Stomach (tissue), 9 donors: ENCODE measurements around the gene IQCM. TPM values are rescaled to one million over a fixed set of nuclear protein-coding genes. Genes with fewer than 3 reads are reported as not detected.

ENCODE experiments used
- DNase-seq, 2 donors: peaks; one replicate each; pipeline versions ENCODE4 v3.0.0 to v3.0.0-alpha.2; 2013 to 2019
- H3K27ac ChIP-seq, 5 donors: fragments of 200-600 bp in 4 of 5; sonication (generic) in 4 of 5; one replicate each; pipeline ENCODE4 v1.5.1; 2013 to 2019; ENCODE audit warnings: mild to moderate bottlenecking in 1 of 5, moderate library complexity in 1 of 5
- H3K27me3 ChIP-seq, 3 donors: fragments of 200-600 bp; sonication (generic); one replicate each; pipeline ENCODE4 v1.5.1; 2017 to 2019; ENCODE audit warnings: mixed run types in 1 of 3
- H3K36me3 ChIP-seq, 4 donors: fragments of 200-600 bp; sonication (generic); 1 replicate in 3 of 4; 2 replicates in 1 of 4; pipeline ENCODE4 v1.5.1; 2016 to 2019
- H3K4me1 ChIP-seq, 4 donors: fragments of 200-600 bp; sonication (generic); one replicate each; pipeline ENCODE4 v1.5.1; 2016 to 2019
- H3K4me3 ChIP-seq, 4 donors: fragments of 200-600 bp; sonication (generic) in 3 of 4; one replicate each; pipeline ENCODE4 v1.5.1; 2016 to 2019; ENCODE audit warnings: mild to moderate bottlenecking in 1 of 4
- H3K9me3 ChIP-seq, 4 donors: fragments of 200-600 bp; sonication (generic); one replicate each; pipeline ENCODE4 v1.5.1; 2016 to 2019
- CTCF ChIP-seq, 7 experiments: fragments of 450-650 bp in 4 of 7; fragments of 200-600 bp in 3 of 7; sonication (generic) in 3 of 7; IDR thresholded peaks; one replicate each; pipeline ENCODE4 v1.5.1; 2016 to 2019; ENCODE audit warnings: antibody characterized with exemption in 7 of 7, control low read depth in 2 of 7, mild to moderate bottlenecking in 1 of 7
- EP300 ChIP-seq: sonication (generic); formaldehyde crosslinking; IDR thresholded peaks from one replicate; pipeline ENCODE4 v1.6.1; 2017; ENCODE audit warnings: antibody characterized with exemption
- POLR2A ChIP-seq, 4 donors: fragments of 450-650 bp; IDR thresholded peaks; one replicate each; pipeline ENCODE4 v1.6.1; 2016; ENCODE audit warnings: antibody characterized with exemption in 4 of 4, control low read depth in 2 of 4, mild to moderate bottlenecking in 1 of 4, moderate library complexity in 1 of 4
- POLR2AphosphoS5 ChIP-seq, 3 donors: sonication (generic); formaldehyde crosslinking; IDR thresholded peaks; one replicate each; pipeline ENCODE4 v1.6.1; 2016; ENCODE audit warnings: antibody characterized with exemption in 3 of 3
- WGBS, 5 donors: extraction: QIAGEN DNeasy Blood & Tissue Kit in 3 of 5; methylation state at CpG; one replicate each; pipeline versions ENCODE4 v1.1.5 to v1.1.7; 2013 to 2018; 5-methylcytosine and 5-hydroxymethylcytosine counted together
- intact Hi-C: fragments of 100-400 bp; cut with DNase I; formaldehyde crosslinking; loops from one replicate; pipeline ENCODE4 v1.15.1; 2023; ENCODE audit warnings: low total_unique reads
- polyA plus RNA-seq, 3 donors: library from polyadenylated mRNA; stranded (reverse); fragments of 200-250 nt; gene quantifications; one replicate each; pipeline ENCODE4 v1.2.3, GENCODE V29; 2013
- total RNA-seq, 5 donors: library from RNA; depleted of rRNA; stranded (reverse); fragments of >200 nt; gene quantifications; one replicate each; pipeline versions ENCODE4 v1.1.0 to v1.2.3, GENCODE V29; 2014 to 2016
- donor health status: healthy with polysubstance abuse.
- donor health status: Bipolar disorder and iron deficiency.
- donor health status: healthy.

IQCM gene
- total and polyA plus RNA-seq, 8 donors: not detected

DNA sequence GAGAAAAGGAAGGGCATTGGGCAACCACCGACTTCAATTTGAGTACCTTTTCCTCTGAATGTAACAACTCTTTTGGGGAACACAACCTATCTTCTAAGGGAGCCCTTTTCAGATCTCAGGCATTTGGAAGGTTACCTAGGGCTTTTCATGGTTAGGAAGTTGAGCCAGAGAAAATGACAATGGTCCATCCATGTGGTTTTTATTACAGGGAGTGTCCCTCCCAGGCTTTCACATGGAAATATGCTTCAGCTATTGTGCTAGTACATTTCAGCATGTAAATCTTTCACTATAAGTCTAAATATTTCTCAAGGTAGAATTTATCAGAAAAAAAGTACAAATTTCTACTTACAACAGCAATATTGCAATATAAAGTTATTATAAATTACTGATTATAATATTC lies 259.8 kb downstream of the IQCM start:
- WGBS, 5 donors: 67 to 90% (median 86%) methylated on average over 1 of the region's 1 CpG
- no peaks in the 10 kb centered on the region for H3K4me1 ChIP-seq
- no peak overlapping the region for H3K27ac ChIP-seq
- H3K36me3 ChIP-seq: no peaks in the 10 kb centered on the region
- TF ChIP-seq POLR2AphosphoS5 (IDR thresholded peaks at IDR 0.05) (no peak), EP300 (no peak), CTCF (IDR thresholded peaks at IDR 0.05) (no peak)
- H3K27me3 ChIP-seq: no peaks in the 10 kb centered on the region
- DNase-seq: no peak
- H3K9me3 ChIP-seq: no peaks in the 10 kb centered on the region
- no peak overlapping the region for H3K4me3 ChIP-seq
- intact Hi-C loops: no loop called here

DNA sequence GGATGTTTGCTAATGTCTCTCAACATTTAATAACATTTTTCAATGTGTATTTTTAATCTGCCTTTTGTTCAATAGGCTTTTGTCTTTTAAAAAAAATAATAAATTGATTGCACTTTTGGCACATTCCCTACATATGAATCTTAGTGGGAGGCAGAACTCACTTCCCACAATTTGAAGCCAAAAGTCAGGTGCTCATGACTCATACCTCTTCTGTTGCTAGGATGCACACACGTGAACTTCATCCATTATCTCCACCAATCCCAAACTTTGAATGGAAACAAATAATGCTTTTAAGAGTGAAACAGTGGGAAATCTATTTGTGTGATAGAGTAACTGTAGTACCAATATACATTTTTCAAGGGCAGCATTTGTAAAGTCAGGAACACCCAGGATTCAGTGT lies 260.5 kb downstream of the IQCM start:
- 38 to 60% (median 45%) methylated on average over 1 of the region's 1 CpG for WGBS, 5 donors
- H3K9me3 ChIP-seq: no peaks in the 10 kb centered on the region
- no peak for DNase-seq
- H3K4me1 ChIP-seq: no peaks in the 10 kb centered on the region
- H3K27ac ChIP-seq: no peak overlapping the region
- no peaks in the 10 kb centered on the region for H3K27me3 ChIP-seq
- TF ChIP-seq POLR2AphosphoS5 (IDR thresholded peaks at IDR 0.05): no peak
- no peak for TF ChIP-seq POLR2A (IDR thresholded peaks at IDR 0.05)
- no peak for TF ChIP-seq EP300
- no peak for TF ChIP-seq CTCF (IDR thresholded peaks at IDR 0.05)
- H3K36me3 ChIP-seq: no peaks in the 10 kb centered on the region
- intact Hi-C loops: no loop called here
- no peak overlapping the region for H3K4me3 ChIP-seq

GRCh38 chr4:149553959-149554520 lies 261.6 kb downstream of the IQCM start:
- Histone ChIP-seq H3K27ac (no peak overlapping the region), H3K27me3 (no peaks in the 10 kb centered on the region), H3K4me3 (no peak overlapping the region), H3K9me3 (no peaks in the 10 kb centered on the region), H3K36me3 (no peaks in the 10 kb centered on the region), H3K4me1 (no peaks in the 10 kb centered on the region)
- DNase-seq: no peak
- TF ChIP-seq CTCF (IDR thresholded peaks at IDR 0.05): no peak
- no peak for TF ChIP-seq EP300
- TF ChIP-seq POLR2A (IDR thresholded peaks at IDR 0.05): no peak
- TF ChIP-seq POLR2AphosphoS5 (IDR thresholded peaks at IDR 0.05): no peak
- 70 to 89% (median 80%) methylated on average over 6 of the region's 6 CpGs for WGBS, 5 donors
- intact Hi-C loops: no loop called here

GRCh38 chr4:149552601-149553000 lies 263.0 kb downstream of the IQCM start:
- no peak for DNase-seq
- H3K27me3 ChIP-seq: no peaks in the 10 kb centered on the region
- H3K9me3 ChIP-seq: no peaks in the 10 kb centered on the region
- H3K4me1 ChIP-seq: no peaks in the 10 kb centered on the region
- H3K27ac ChIP-seq: no peak overlapping the region
- TF ChIP-seq POLR2AphosphoS5 (IDR thresholded peaks at IDR 0.05): no peak
- no peak for TF ChIP-seq CTCF (IDR thresholded peaks at IDR 0.05)
- no peak for TF ChIP-seq POLR2A (IDR thresholded peaks at IDR 0.05)
- TF ChIP-seq EP300: no peak
- intact Hi-C loops: no loop called here
- no peaks in the 10 kb centered on the region for H3K36me3 ChIP-seq
- no peak overlapping the region for H3K4me3 ChIP-seq
